ENCODE results near the gene TMEM131. TPM values are rescaled to one million over a fixed set of nuclear protein-coding genes. Genes with fewer than 3 reads are reported as not detected.
A peak's percentile ranks its signal among the peaks of the same experiment; 100 is the strongest.

The TMEM131 gene
- total RNA-seq, 1 experiment from 2014 or later, result 21.9 TPM

DNA sequence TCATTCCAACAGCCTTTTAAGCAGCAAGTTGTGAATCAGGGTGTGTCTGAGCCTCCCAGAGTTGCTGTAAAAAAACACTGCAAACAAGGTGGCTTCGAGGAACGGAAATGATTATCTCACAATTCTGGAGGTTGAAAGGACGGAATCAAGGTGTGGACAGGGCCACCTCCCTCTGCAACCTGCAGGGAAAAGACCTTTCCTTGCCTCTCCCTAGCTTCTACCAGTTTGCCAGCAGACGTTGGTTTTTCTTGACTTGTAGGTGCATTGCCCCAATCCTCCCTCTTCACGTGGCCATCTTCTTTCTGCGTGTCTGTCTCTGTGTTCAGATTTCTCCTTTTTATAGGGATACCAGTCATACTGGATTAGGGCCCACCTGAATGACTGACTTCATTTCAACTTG, 24.8 kb upstream of the TMEM131 start:
- no peak for DNase-seq (ENCODE audit: low spot score)

DNA sequence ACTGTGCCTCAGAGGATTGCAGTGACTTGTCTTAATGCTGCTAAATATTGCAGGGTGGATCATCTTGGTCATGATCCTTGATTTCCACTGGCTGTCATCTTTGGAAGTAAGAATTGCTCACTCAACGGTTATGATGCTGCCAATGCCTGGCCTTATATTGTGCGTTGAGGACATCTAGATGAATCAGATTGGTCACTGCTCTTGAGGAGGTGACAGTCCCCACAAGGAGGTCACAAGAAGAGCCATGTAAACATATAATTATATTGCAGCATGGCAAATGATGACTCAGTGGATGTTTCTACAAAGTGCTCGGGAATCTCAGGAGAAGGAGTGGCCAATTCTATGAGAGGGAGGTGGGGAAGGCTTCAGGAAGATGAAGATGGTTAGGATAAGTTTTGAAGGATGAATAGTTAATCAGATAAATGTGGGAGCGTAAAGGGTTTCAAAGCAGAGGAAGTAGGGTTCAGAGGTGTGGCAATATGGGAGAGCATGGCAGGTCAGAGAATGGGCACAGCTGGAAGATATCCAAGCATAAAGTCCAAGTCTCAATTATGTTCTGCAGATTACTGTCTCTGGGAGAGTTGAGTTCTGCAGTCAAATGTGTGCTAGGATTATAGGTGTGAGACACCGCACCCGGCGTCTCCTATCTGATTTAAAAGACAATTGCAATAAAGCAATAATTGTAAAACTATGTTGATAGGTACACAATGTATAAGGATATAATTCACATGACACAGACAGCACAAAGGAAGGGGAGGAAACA, 21.3 kb upstream of the TMEM131 start:
- DNase-seq (ENCODE audit: low spot score), result no peak

DNA sequence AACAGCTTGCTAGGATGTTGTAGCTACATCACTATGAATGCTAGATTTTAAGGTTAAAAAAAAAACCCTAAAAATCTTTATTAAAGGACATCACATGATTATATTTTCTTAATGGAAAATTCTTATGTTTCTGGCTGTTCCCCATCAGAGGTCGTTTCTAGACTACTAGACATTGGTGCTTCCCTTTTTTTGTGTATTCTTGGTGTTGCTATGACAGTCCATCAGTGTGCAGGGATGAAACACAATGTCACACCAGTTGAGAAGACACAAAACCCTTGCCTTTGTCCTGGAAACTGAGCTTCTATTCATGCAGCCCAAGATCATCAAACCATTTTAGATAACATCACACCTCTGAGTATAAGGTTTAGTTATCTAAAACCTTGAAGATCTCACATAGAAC, 19.9 kb upstream of the TMEM131 start:
- DNase-seq (ENCODE audit: low spot score), result no peak

DNA sequence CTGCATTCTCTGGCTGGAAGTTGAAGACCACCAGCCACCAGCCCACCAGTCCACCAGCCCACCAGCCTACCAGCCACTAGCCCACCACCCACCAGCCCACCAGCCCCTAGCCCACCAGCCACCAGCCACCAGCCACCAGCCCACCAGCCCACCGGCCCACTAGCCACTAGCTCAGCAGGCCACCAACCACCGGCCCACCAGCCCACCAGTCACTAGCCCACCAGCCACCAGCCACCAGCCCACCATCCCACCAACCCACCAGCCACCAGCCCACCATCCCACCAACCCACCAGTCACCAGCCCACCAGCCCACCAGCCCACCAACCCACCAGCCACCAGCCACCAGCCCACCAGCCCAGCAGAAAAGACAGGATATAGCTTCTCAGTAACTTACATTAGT, 18.6 kb upstream of the TMEM131 start:
- no peak for DNase-seq (ENCODE audit: low spot score)

- peak; percentile 34 for DNase-seq (ENCODE audit: low spot score)
Observed at GRCh38 chr2:98013407-98014042, 17.8 kb upstream of the TMEM131 start.

GRCh38 chr2:98012561-98012991, 16.8 kb upstream of the TMEM131 start:
- no peak for DNase-seq (ENCODE audit: low spot score)

- no peak for DNase-seq (ENCODE audit: low spot score)
Observed at GRCh38 chr2:98009887-98010760, 14.4 kb upstream of the TMEM131 start.

DNA sequence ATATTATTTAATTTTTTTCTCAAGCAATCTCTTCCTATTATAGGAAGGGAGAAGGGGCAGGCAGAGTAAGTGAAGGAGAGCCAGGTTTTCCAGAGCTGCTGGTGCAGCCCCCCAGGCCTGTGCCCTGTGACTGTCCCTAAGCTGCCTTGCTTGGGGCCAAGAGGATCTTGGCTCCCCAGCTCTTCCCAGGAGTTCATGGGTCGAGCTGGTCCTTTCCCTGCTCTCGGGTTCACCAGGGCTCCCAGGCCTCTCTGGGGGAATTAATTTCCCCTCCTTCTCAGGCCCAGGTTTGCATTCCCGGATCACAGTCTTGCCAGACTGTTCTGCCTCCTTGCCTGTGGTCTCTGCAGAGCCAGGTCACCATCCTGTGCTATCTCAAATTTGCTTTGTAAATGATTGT, 12.7 kb upstream of the TMEM131 start:
- DNase-seq (ENCODE audit: low spot score), result no peak

- no peak for DNase-seq (ENCODE audit: low spot score)
Observed at GRCh38 chr2:98006378-98006777, 10.6 kb upstream of the TMEM131 start.

GRCh38 chr2:98004613-98005012, 8.9 kb upstream of the TMEM131 start:
- no peak for DNase-seq (ENCODE audit: low spot score)

GRCh38 chr2:98004047-98004446, 8.3 kb upstream of the TMEM131 start:
- no peak for DNase-seq (ENCODE audit: low spot score)

DNA sequence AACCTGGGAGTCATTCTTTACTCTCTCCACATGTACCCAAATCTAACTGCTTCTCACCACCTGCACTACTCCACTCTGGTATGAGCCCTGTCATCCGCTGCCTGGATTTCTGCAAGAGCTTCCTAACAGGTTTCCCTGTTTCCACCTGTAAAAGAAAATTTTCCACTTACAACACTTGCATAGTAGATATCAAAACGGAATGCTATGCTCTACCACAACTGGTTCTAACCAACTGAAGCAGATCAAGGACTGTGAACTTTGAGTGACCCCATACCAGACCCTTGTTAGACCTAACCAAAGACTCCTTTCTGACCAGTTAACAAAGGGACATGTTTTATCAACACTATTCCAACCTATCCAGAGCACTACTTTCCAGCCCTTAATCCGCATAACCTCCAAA, 3.8 kb upstream of the TMEM131 start:
- no peak for DNase-seq (ENCODE audit: low spot score)

DNA sequence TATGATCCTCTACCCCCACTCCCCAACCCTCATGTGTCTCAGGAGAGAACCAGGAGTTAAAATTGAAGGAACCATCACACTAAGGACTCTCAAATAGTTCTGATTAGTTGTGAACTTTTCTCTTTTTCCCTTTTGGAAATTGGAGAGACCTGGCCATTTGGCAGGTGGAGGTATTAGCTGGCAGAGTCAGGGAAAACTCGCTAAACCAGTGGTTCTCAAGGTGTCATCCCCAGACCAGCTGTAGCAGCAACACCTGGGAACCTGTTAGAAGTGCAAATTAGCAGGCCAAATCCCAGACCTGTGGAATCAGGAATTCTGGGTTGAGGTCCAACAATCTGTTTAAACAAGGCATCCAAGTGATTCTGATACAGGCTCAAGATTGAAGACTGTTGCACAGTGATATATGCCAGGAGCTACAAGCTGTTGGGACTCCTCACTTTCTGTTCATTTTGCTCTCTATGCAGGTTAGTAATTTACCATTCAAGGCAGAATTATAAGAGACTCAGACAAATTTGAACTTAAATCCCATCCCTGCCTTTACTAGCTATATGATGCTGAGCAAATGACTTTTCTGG, 2.8 kb upstream of the TMEM131 start:
- DNase-seq (ENCODE audit: low spot score), result no peak

GRCh38 chr2:97997784-97998392, 2.1 kb upstream of the TMEM131 start:
- DNase-seq (ENCODE audit: low spot score), result no peak

- DNase-seq (ENCODE audit: low spot score), result no peak
Observed at GRCh38 chr2:97996679-97997078, 931 bp upstream of the TMEM131 start.

GRCh38 chr2:97995026-97995733, 568 bp downstream of the TMEM131 start:
- DNase-seq (ENCODE audit: low spot score), result peak; percentile 19

DNA sequence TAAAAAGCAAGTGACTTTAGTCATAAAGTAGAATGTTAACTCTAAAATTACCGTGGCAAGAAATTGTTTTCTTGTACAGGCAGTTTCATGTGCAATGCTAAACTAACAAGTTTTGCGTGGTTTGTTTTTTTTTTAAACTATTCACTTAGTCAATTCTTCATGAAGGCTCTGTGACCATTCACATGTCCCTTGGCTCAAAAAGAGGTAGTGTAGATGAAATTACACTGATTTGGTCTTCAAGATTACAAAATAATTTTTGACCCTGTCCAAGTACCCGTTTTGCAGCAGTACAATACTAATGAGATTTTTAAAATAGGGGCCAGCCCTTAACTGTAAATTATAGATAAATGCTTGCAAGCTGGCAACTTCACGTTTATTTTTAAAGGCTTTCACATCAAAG, 1.3 kb downstream of the TMEM131 start:
- no peak for DNase-seq (ENCODE audit: low spot score)

DNA sequence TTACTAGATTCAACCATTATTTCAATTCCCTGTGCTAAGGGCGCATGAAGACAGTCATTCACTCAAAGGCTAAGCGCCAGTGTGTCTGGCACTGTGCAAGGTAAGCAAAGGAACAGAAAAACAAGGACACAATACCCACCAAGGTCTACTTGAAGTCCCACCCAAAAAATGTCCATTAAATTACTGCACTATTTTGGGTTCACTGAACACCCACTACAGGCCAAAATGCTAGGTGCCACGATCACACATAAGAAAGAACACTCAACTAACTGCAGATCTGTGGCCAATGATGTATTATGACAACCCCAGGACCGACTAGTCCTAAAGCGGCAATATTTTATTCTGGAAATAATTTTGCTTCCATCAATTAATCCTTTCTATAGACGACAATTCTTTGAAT, 1.8 kb downstream of the TMEM131 start:
- DNase-seq (ENCODE audit: low spot score), result no peak

DNA sequence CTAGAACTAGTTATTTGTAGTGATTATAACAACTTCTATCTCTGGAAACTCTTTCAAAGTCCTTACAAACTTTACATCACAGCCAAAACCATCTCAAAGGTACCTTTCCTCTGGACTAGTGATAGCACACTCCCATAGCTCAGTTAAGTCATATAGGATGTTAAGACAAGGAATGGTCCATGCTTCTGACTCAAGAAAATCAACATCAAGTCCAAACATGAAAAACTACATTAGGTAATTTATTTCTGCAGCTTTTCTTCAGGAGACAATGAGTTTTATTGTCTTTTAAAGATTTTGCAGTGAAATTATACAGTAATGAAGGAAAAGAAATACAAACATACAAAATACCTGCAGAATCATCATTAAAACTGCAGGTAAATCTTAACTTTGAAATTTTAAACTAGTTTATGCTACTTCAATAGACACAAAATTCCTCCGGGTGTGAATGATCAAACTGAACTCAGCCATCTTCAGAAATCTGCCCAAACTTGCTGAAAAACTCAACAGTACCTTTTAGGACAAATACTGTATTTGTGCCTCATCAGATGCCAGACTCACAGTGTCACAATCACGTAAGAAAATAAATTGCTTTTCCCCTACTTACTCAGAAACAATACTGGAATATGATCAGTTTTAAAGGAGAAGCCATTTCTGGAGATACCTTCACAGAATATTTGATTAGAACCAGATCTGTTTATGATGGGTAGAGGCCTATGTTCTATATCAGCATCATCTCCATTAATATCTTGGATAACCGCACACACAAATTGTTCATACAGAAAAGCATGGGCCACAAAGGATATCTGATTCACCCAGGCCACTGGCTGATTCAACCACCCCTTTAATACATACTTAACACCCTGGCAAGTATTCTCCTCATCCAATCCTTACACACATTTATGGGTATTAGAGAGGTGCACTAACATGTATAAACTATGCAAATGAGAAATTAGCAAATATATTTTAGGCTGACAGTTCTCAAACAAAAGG, 2.6 kb downstream of the TMEM131 start:
- no peak for DNase-seq (ENCODE audit: low spot score)
